CMK (cell line): ENCODE results near the gene BRAF.
"Not testable (repeated sequence)": the region's sequence is repeated elsewhere in the genome, so short reads cannot be mapped to it uniquely, and the experiment has no call there.

Experiments
- DNase-seq: peaks from one replicate; pipeline ENCODE4 v3.0.0-alpha.2; 2010; ENCODE audit warnings: low read depth

The BRAF gene

DNA sequence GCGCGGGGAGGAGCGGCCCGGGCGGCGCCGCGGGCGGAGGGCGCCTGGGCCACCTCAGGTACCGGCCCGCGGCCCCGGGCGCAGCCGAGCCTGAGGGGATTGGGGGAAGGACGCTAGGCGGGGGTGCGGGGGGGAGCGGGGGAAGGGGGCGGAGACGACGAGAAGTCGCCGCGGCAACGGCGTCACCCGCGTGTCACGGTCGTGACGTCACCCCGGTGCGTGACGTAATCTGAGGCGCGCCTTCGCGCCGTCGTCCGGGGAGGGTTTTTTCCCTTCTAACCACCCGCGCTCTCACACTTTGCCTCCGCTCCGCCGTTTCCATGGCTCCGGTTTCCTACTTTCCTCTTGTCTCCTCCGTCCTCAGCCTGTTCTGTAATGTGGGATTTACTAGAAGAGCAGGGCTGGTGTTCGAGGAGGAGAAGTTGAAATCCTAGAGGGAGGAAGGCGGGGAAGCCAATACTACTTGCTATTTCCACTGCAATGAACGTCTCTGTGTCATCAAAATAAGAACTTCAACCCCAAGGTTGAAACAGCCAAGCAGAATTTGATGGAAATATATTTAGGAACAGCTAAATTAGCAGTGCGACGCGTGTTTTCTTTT, at the start of gene BRAF:
Gene BRAF (minus strand): TSS at position 109 of the 601 bp plus-strand sequence. CDS start 226 bp downstream, outside the sequence.
- DNase-seq = peak; percentile 68

GRCh38 chr7:140972876-140973829, 48.4 kb upstream of the BRAF start:
- no peak for DNase-seq

DNA sequence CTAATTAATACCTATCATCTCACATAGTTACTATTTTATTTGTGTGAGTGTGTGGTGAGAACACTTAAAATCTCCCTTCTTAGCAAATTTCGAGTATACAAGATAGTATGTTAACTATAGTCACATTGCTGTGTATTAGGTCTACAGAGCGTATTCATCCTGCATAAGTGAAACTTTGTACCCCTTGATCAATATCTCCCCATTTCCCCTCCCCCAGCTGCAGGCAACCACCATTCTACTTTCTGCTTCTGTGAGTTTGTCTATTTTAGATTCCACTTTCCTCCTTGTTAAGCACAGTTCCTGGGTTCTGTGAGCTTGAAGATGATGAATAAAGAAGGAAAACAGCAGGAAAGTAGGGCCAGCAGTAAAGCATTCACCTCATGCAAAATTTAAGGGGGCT, 47.6 kb upstream of the BRAF start:
- DNase-seq = no peak

GRCh38 chr7:140967438-140967837, 42.7 kb upstream of the BRAF start:
- no peak for DNase-seq

DNA sequence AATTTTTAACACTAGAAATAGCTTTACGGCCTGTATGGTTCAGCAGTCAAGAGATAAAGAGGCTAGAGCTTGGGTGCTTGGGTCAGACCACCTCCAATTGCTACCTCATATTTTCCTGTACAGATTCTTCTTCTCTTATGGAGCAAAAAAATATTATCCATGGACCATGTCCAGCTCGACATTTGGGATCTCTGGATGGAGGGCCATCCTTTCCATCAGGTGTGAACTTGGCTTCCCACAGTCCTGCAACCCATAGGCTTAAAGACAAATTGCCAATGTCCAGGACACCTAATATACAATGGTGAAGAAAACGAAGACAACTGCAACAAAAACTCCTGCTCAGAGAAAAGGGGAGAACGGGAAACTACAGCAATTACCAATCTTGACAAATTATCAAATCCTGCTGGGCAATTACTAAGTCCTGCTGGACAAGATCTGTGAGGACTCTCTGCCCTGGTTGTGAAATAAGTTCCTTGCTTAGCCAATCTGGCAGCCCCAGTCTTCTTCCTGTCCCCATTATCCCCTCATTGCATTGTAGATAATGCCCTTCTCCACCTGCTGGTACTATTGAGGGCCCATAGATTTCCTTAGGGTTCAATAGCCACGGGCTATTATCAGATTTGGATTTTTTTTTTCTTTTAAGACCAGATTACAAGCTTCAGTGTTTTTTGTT, 42.0 kb upstream of the BRAF start:
- no peak for DNase-seq

- DNase-seq = no peak
These were observed 36.4 kb upstream of the BRAF start for GRCh38 chr7:140961117-140961516.

DNA sequence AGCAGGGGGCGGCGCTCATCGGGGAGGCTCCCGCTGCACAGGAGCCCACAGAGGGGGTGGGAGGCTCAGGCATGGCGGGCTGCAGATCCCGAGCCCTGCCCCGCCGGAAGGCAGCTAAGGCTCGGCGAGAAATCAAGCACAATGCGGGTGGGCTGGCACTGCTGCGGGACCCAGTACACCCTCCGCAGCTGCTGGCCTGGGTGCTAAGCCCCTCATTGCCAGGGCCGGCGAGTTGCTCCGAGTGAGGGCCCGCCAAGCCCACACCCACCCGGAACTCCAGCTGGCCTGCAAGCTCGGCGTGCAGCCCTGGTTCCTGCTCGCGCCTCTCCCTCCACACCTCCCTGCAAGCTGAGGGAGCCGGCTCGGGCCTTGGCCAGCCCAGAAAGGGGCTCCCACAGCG, 32.3 kb upstream of the BRAF start:
- DNase-seq = not testable (repeated sequence)

GRCh38 chr7:140945940-140946339, 21.2 kb upstream of the BRAF start:
- no peak for DNase-seq

- DNase-seq = not testable (repeated sequence)
These were observed 17.5 kb upstream of the BRAF start for GRCh38 chr7:140942242-140942641.

DNA sequence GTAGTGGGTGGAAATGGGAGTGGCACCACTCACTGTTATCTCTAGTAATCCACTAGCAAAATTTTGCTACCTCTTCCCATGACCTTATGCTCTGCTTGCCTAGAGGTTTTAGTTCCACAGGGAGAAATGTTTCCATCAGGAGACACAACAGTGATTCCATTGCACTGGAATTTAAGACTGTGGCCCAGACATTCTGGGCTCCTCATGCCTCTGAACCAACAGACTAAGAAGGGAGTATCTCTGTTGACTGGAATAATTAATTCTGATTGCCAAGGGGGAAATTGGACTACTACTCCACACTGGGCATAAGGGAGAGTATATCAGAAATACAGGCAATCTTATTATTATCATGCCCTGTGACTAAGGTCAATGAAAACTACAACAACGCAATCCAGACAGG, 16.2 kb upstream of the BRAF start:
- no peak for DNase-seq

- DNase-seq = no peak
These were observed 13.1 kb upstream of the BRAF start for GRCh38 chr7:140937702-140938264.

DNA sequence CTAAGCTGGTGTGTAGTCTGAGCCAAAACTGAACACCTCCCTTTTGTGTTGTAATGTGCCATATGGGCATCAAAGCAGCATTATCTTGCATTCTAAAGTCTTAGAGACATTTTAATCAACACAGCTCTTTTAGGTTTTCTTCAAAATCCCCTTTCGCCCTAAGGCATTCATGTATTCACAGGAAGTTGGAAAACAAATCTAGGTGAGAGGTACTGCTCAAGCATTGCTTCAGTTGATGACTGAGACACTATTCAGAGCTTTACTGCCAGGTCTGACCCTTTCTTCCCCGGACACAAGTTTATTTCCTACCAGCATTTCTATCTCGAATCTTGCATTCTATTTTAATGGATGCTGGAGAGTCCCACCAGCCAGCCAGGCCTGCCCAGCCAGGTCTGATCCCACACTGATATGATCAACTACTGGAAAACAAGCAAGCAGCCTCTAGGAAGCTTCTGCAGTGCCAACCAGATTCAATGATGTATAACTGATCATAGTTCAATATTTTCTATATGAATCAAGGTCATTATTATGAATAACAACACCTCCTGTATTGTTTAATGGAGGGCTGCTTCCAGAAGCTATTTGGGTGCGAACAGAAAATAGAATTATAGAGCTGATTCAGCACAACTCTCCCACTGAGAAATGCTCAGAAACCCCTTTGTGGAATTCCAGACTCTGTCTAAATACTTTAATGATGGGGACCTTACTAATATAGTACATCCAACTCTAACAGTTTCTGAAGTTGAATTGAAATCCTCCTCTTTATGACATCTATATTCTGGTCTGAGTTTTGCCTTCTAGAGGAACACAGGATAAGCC, 4.0 kb upstream of the BRAF start:
- no peak for DNase-seq

DNA sequence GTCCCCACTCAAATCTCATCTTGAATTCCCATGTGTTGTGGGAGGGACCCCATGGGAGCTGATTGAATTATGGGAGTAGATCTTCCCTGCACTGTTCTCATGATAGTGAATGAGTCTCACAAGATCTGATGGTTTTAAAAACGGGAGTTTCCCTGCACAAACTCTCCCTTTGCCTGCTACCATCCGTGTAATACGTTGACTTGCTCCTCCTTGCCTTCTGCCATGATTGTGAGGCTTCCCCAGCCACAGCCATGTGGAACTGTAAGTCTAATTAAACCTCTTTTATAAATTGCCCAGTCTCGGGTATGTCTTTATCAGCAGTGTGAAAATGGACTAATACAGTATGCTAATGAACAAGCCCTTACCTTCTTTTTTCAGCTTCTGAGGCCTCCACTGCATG, 3.2 kb upstream of the BRAF start:
- DNase-seq = not testable (repeated sequence)

DNA sequence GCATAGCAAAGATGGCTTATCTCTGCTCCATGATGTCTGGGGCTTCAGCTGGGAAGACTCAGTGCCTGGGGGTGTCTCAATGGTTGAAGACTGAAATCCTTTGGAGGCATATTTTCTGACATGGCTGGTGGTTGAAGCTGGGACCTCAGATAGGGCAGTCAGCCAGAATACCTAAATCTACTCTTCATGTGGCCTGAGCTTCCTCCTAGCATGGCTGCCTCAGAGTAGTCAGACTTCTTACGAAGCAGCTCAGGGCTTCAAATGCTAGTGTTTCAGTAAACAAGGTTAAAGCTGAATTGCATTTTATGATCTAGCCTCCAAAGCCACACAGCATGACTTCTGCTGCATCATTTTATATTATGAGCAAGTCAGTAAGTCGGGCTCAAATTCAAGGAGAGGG, 2.6 kb upstream of the BRAF start:
- no peak for DNase-seq

DNA sequence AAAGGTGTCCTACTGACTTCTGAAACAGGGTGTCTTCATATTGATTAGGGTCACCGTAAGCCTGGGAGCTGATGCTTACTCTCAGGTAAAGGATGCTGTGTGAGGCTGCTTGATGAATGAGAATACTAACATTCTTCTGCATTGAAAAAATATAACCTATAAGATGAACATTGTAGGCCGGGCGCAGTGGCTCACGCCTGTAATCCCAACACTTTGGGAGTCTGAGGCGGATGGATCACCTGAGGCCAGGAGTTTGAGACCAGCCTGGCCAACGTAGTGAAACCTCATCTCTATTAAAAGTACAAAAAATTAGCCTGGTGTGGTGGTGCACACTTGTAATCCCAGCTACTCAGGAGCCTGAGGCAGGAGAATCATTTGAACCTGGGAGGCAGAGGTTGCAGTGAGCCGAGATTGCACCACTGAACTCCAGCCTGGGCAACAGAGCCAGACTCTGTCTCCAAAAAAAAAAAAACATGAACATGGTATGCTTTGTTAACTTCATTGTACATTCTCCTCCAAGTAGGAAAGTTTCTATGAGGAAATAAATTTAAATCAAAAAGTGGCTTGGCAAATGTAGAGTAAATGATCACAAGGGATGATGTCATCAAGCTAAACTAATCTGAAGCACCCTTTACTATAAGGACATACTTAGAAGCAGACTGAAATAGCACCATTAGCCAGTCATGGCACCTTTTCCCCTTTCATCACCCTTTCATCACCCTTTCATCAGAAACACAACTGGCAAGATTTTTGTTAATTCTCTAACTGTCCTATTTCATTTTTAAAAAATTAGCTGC, 1.5 kb upstream of the BRAF start:
- no peak for DNase-seq

DNA sequence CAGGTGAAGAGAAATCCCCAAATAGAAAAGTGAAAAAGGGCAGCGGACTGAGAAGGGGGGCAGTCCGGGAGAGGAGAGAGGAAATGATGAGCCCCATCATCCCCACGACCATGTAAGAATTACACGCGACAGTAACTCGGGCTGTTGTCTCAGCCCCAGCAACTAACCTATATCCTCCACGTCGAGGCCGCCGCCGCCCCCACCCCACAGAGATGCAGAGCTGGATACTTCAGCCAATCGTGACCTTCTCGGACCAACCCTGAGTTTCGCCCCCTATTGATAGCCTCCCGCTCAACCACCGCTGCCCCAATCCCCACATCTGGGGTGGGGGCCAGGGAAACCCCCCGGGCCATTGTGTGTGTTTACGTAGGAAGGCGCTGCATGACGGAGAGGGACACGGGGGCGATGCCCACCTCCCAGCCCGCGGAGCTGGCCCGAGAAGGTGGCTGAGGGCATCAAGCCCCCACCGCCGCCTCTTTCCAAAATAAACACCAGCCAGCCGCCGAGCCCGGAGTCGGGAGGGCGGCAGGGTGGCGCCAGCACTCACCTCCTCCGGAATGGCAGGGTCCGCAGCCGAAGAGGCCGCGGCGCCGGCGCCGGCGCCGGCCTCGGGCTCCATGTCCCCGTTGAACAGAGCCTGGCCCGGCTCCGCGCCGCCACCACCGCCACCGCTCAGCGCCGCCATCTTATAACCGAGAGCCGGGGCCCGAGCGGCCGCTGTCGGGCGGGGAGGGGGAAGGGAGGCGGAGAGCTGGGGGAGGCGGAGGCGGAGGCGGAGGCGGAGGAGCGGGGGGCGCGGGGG, 509 bp downstream of the BRAF start:
- peak; percentile 24 for DNase-seq

GRCh38 chr7:140923358-140924006, 1.2 kb downstream of the BRAF start:
- DNase-seq = no peak

DNA sequence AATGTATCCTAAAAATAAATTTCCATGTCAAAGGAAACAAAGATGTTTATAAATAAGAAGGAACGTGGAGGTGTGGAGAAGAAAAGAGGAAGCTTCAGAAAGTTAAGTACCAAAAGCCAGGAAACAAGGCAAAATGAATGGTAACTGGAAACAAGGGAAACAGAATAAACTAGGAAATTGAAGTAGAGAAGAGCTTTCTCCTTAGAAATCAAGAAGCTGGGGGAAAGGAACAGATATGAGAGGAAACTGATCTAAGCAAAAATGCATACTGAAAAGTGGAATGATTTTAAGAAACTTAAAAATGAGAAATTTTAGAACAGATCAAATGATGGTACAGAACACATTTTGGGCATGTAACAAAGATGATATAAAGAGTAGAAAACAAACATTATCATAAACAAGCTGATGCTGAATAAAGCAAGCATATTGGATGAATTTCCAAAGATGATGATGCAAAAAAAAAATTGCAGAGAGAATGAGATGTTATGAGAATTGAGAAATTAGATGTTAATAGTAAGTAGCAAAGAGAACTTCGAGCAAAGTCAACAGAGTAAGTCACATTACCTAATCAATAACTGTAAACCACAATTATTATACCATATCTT, 1.9 kb downstream of the BRAF start:
- no peak for DNase-seq

DNA sequence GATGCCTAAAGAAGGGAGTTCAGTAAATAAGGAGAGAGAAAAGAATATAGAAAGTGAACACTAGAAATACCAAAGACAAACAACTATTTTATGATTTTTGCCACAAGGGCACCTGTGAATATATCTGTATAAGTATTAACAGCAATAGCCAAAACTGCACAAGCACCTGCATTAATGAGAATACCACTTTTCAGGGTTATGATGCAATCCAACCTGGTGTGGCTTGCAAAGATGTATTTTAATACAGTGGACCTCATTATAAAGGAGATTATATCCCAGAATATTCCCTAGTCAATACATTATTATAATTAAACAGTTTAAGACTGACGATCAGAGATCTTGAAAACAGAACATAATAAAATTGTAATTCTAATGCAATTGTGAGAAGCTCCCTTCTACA, 4.0 kb downstream of the BRAF start:
- no peak for DNase-seq
